ENCODE measurements around the gene CDKN1C. TPM values are rescaled to one million over a fixed set of nuclear protein-coding genes. Genes with fewer than 3 reads are reported as not detected.

The CDKN1C gene
- total RNA-seq, 1 experiment from 2014 or later = 15.4 TPM

DNA sequence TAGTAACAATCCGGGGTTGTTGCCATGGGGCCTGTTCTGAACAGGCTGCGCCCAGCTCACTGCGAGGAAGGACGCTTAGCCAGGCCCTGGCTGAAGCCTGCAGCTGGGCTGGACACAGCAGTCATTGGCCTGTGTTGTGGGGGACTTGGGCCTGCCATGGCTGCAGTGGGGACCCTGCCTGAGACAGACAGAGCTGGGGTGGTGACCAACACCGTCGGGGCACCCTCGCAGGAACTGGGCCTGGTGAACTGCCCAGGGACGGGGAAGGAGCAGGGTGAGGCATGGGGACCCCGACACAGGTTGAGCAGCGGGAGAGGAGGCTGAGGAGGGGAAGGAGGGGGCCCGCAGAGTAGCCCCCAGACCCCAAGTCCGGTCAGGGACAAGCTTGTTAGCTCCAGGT is 34.8 kb upstream of the CDKN1C start:
- no peaks in the 10 kb centered on the region; the same call in 1 of the 2 replicates for H3K27me3 Mint-ChIP-seq (ENCODE audit: low read depth)
- no peak overlapping the region for H3K4ac ChIP-seq (ENCODE audit: low read depth, low read length)
- H3K36me3 Mint-ChIP-seq (ENCODE audit: insufficient read depth in 1 of 3, low read depth in 3 of 3) = no peaks in the 10 kb centered on the region; a peak in 1 of 7 replicates
- H3K79me2 ChIP-seq (ENCODE audit: insufficient read depth, low read length) = no peaks in the 10 kb centered on the region
- no peaks in the 10 kb centered on the region for H3K79me1 ChIP-seq (ENCODE audit: insufficient read depth, low read depth, low read length, poor library complexity, severe bottlenecking)
- no peak for TF ChIP-seq CTCF (conservative IDR thresholded peaks at IDR 0.05)
- no peaks in the 10 kb centered on the region for H3K9me3 Mint-ChIP-seq
- H3K9ac ChIP-seq (ENCODE audit: extremely low read depth, insufficient read length, low read length) = no peak overlapping the region
- no peak overlapping the region for H4K91ac ChIP-seq (ENCODE audit: insufficient read length, low read depth, low read length)
- WGBS (ENCODE audit: extremely low coverage, insufficient read length, low lambda C conversion rate) = no CpG with 5 or more reads among the region's 12 CpGs
- H3K27me3 ChIP-seq (ENCODE audit: insufficient read depth, low read length) = no peaks in the 10 kb centered on the region
- H2BK120ac ChIP-seq (ENCODE audit: low read depth, low read length, poor library complexity, severe bottlenecking) = no peak overlapping the region
- no peak overlapping the region for H4K8ac ChIP-seq (replicated peaks; ENCODE audit: insufficient read length, low read depth, low read length)
- no peak overlapping the region for H2AFZ ChIP-seq (ENCODE audit: low read length)
- no peak overlapping the region for H3K4me3 Mint-ChIP-seq
- no peak overlapping the region for H2BK5ac ChIP-seq (ENCODE audit: insufficient read length, low read length)
- H3K56ac ChIP-seq (ENCODE audit: insufficient read length, low read depth, low read length) = no peak overlapping the region
- H3K27ac ChIP-seq (ENCODE audit: insufficient read length, low read depth, low read length) = no peak overlapping the region
- H3K9me3 ChIP-seq (ENCODE audit: control insufficient read depth, low read depth, low read length) = no peaks in the 10 kb centered on the region
- no peak overlapping the region for H3K18ac ChIP-seq (ENCODE audit: insufficient read length, low read depth, low read length)
- H4K20me1 ChIP-seq (ENCODE audit: control insufficient read depth, insufficient read depth, insufficient read length) = no peaks in the 10 kb centered on the region
- H3K4me2 ChIP-seq (ENCODE audit: insufficient read depth, insufficient read length, low read length) = no peak overlapping the region
- H3K4me1 Mint-ChIP-seq = no peaks in the 10 kb centered on the region
- H2BK20ac ChIP-seq (ENCODE audit: low read depth, low read length, poor library complexity, severe bottlenecking) = no peak overlapping the region
- no peak overlapping the region for H3K14ac ChIP-seq (ENCODE audit: insufficient read depth, low read length)
- H3K27ac Mint-ChIP-seq = peak overlapping the region in 1 of 3 experiments; percentile 59; a peak in 1 of 7 replicates
- no peaks in the 10 kb centered on the region for H3K23me2 ChIP-seq (ENCODE audit: insufficient read length, low read depth, low read length, poor library complexity, severe bottlenecking)
- no peak overlapping the region for H2AK5ac ChIP-seq (ENCODE audit: insufficient read length, low read length)
- H3T11ph ChIP-seq (ENCODE audit: low read length) = no peak overlapping the region
- H2BK15ac ChIP-seq (ENCODE audit: low read depth, low read length) = no peak overlapping the region
- DNase-seq = no peak
- H4K5ac ChIP-seq (ENCODE audit: insufficient read length, low read depth, low read length) = no peak overlapping the region
- no peak overlapping the region for H3K23ac ChIP-seq (ENCODE audit: insufficient read length, low read depth, low read length)
- no peak overlapping the region for H2BK12ac ChIP-seq (ENCODE audit: insufficient read length, low read depth, low read length)
- no peaks in the 10 kb centered on the region for H3K4me1 ChIP-seq (ENCODE audit: insufficient read depth, low read length)
